Sciatic nerve (tissue), 2 donors: ENCODE measurements around the gene HSD17B8. TPM values are rescaled to one million over a fixed set of nuclear protein-coding genes. Genes with fewer than 3 reads are reported as not detected.

Experiments used
- ATAC-seq: fragments of 200-7000 bp; cut with Tn5 transposase; one replicate; pipeline ENCODE4 v1.9.1; 2020; ENCODE audit warnings: mild to moderate bottlenecking, moderate library complexity
- DNase-seq: peaks from one replicate; pipeline ENCODE4 v3.0.0-alpha.2; 2020; ENCODE audit warnings: low spot score
- intact Hi-C: fragments of 100-400 bp; cut with DNase I; formaldehyde crosslinking; loops from one replicate; pipeline ENCODE4 v1.14.2; 2022
- total RNA-seq: library from RNA; stranded (reverse); fragmentation: NEBNext Ultra II Directional; extraction: Animal tissue kit (Norgen Biotek cat#: 25700); gene quantifications from one replicate; pipeline ENCODE4 v1.2.1, GENCODE V29; 2021
- donor health status: DM: no; HTN: no; CAD: no.
- donor health status: DM: no; HTN: no; CAD: no.

HSD17B8 gene
- 12.7 TPM for total RNA-seq

DNA sequence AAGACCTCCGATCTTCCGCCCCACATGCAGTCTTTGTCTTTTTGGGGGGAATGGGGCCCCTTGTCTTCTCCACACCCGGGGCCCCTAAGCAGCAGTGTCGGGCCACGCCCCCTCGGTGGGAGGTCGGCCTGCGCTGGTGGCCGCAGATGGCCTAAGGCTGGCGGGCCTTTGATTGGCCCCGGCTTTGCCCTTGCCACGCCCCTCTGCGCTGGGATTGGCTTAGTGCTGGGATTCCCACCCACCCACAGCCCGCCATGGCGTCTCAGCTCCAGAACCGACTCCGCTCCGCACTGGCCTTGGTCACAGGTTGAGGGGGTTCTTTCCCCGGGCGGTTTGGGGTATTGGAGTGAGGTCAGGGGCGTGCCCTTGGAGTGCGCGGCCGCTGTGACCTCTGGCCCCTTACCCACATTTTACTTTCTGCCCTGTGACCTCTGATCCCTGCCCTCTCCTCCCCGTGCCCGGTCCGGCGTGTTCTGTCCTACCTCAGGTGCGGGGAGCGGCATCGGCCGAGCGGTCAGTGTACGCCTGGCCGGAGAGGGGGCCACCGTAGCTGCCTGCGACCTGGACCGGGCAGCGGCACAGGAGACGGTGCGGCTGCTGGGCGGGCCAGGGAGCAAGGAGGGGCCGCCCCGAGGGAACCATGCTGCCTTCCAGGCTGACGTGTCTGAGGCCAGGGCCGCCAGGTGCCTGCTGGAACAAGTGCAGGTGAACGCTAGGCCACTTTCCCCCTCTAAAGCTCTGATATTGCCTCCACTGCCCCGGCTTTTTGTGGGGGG lies at the start of gene HSD17B8:
TSS of gene HSD17B8 (plus strand) at position 241 of the 776 bp plus-strand sequence. CDS start at position 255, 14 bp downstream.
- ATAC-seq (peak; percentile 81), DNase-seq (peak; percentile 98)
- intact Hi-C loops: no loop called here

- no peak for DNase-seq
- intact Hi-C loops: no loop called here
- ATAC-seq: no peak
Observed at GRCh38 chr6:33156561-33156960, 47.9 kb upstream of the HSD17B8 start.

GRCh38 chr6:33156964-33157363 lies 47.5 kb upstream of the HSD17B8 start:
- intact Hi-C loops: no loop called here
- ATAC-seq: no peak
- no peak for DNase-seq

GRCh38 chr6:33160096-33160495 lies 44.4 kb upstream of the HSD17B8 start:
- intact Hi-C loops: loop anchor here (5.0 kb wide), 1 partner anchor 37 kb away; no protein-coding TSS in a partner anchor
- DNase-seq: no peak
- no peak for ATAC-seq

DNA sequence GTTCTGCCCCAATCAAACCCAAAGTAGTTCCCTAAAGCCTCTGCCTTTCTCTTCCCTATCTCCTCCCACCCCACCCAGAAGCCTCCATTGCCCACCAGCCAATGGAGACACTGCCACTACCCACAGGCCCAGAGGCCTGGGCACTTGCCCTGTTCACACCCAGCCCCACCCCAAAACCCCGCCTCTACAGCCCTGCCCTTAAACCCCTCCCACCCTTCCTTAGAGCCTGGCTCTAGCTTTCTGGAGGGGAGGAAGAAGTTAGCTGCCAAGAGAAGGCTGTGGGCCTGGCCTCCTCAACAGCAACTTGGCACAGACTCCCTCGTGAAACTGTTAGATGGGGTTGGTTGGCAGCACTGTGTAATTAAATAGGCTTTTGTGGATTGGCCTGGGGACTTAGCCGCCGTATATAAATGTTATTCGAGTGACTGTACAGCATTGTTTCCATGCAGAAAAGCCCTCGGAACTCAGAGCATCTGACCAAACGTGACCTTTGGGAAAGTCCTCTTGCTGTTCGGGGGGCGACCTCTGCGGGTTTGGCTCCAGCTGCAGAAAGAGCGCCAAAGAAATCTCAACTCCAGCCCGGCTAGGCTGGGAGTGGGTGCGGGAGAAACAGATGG lies 43.6 kb upstream of the HSD17B8 start:
- DNase-seq (peak; percentile 71), ATAC-seq (peak; percentile 80)
- intact Hi-C loops: loop anchor here (5.0 kb wide), 1 partner anchor 36 kb away; no protein-coding TSS in a partner anchor

GRCh38 chr6:33161354-33162331 lies 42.8 kb upstream of the HSD17B8 start:
- intact Hi-C loops: loop anchor here (5.0 kb wide), 1 partner anchor 36 kb away; no protein-coding TSS in a partner anchor
- ATAC-seq: peak; percentile 94

DNA sequence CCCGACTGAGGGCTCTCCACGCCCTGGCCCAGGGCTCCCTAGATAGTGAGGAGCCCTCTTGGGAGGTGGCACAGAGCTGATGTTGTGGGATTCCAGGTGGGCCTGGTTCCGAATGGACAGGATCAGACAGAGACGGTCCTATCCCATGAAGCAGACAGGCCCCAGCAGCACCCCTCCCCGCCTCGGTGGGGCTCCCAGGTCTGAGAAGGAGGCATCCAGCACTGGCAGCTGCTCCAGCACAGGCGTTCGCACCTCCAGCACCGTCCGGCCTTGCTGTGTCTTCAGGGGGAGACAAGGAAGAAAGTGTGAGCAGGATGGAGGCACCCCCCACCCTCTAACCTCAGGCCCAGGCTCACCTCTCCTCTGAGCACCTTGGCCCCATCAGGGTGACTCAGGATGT lies 40.9 kb upstream of the HSD17B8 start:
- no peak for ATAC-seq
- intact Hi-C loops: loop anchor here (5.0 kb wide), 1 partner anchor 34 kb away; no protein-coding TSS in a partner anchor

More at GRCh38 chr6:33161354-33162331, 42.8 kb upstream of the HSD17B8 start:
- DNase-seq: peak; percentile 92

DNA sequence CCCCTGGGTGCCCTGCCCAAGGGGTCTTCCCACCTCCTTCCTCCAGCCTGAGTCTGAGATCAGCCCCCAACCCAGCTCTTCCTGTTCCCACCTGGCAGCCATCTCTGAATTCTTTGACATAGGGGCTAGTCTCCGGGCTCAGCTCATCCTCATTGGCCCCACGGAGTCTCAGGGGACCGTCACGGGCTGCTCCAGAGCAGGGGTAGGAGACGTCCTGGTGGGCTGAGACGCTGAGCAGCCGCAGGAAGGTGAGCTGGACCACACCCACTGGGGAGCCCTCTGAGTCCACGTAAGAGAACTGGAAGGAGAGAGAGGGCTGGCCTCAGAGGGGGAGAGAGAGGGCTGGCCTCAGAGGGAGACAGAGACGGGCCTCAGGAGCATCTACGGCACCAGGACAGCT lies 40.3 kb upstream of the HSD17B8 start:
- ATAC-seq (no peak), DNase-seq (no peak)
- intact Hi-C loops: loop anchor here (5.0 kb wide), 1 partner anchor 33 kb away; no protein-coding TSS in a partner anchor

More for the DNA sequence above, 40.9 kb upstream of the HSD17B8 start:
- no peak for DNase-seq

DNA sequence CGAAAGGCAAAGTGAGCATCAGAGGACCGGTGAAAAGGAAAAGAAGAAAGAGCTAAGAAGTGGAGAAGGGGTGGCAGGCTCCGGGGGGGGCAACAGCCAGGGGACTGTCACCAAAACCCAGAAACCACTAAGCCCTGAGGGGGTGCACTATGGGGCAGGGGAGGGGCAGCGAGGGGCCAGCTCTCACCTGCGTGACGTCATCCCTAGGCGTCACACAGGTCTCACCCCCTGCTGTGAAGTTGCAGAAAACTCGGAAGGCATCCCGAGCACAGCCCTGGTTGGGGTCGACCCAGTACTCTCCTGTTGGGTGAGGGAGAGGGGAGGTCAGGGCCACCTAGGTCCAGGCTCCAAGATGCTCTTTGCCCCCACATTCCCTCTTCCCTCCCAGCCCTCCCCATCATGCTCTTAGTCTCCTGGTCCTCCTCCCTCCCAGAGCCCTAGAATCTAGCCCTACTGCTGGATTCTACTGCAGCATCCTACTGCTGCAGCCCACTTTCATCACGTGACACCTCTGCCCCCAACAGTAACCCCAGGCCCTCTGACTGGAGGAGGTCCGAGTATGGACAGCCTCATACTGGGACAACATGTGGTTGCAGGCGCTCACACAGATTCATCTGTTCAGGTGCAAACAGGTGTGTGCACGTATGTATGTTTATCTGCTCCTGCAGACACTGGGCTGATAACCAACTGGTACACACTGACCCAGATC lies 39.6 kb upstream of the HSD17B8 start:
- DNase-seq (no peak), ATAC-seq (no peak)
- intact Hi-C loops: loop anchor here (5.0 kb wide), 1 partner anchor 32 kb away; no protein-coding TSS in a partner anchor

GRCh38 chr6:33165581-33166258 lies 38.7 kb upstream of the HSD17B8 start:
- ATAC-seq (no peak), DNase-seq (no peak)
- intact Hi-C loops: no loop called here

GRCh38 chr6:33166363-33166762 lies 38.1 kb upstream of the HSD17B8 start:
- DNase-seq: no peak
- ATAC-seq: no peak
- intact Hi-C loops: no loop called here

DNA sequence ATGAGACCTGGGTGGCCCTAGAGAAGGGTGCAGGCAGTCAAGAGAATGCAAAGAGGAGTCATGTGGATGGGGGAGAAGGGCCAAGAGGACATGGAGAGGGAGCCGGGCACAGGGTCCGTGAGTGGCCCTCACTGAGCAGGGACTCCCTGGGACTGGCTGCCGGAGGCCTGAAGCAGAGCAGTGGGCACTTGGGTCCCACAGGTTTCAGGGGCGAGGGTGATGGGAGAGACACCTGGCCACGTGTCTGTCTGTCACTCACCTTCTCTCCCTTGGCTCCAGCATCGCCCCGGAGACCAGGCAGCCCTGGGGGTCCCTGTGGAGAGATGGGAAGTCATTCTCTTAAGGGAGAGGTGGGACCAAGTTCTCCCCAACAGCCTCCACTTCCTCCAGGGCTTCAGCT lies 37.6 kb upstream of the HSD17B8 start:
- DNase-seq: no peak
- no peak for ATAC-seq
- intact Hi-C loops: no loop called here

DNA sequence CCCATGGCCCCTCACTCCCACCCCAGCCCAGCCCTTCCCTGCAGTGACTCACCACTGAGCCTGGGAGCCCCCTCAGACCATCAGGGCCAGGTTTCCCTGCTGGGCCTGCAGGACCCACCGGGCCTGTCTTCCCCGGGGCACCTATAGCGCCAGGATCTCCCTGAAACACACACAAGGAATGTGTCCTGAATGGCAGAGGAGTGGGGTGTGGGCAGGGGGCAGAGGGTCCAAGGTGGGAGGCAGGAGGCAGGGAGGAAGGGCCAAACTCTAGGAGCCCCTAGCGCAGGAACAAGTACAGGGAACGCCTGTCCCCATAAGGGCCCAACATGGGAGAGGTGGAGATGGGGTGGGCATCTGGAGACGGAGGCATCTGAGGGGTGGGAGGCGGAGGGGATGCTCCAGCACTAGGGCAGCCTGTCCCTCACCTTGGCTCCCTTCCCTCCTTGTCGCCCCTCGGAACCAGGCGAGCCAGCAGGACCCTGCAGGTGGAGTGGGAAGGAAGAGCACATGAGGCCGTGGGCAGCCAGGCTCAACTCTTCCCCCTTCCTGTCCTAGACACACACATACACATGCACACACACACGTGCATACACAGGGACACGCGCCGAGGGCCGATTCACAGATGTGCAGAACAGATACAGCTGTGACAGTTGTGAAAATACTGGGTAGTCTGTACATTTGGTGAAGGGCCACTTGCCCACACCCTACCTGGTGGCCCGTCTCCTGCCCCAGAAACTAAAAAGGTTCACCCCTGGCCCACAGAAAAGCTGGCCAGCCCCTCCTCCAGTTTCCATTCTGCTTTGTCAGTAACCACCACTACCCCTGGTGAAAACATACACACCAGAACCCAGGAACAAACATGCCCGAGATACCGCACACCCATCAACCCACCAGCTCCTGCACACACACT lies 36.8 kb upstream of the HSD17B8 start:
- no peak for ATAC-seq
- intact Hi-C loops: no loop called here
- no peak for DNase-seq

DNA sequence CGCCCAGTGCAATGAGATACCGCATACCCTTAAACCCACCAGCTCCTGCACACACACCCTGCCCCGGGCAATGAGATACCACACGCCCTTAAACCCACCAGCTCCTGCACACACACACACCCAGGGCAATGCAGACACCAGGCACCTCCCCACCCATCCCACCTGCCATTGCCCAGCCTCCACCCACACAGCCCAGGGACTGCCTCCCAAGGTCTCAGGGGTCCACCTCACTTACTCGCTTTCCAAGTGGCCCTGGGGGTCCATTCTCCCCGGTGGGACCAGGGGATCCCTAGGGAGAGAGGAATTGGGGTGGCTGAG lies 36.2 kb upstream of the HSD17B8 start:
- ATAC-seq: no peak

GRCh38 chr6:33168639-33169038 lies 35.8 kb upstream of the HSD17B8 start:
- ATAC-seq: no peak
- DNase-seq: no peak
- intact Hi-C loops: no loop called here

More for the DNA sequence above, 36.2 kb upstream of the HSD17B8 start:
- DNase-seq: no peak
- intact Hi-C loops: no loop called here

DNA sequence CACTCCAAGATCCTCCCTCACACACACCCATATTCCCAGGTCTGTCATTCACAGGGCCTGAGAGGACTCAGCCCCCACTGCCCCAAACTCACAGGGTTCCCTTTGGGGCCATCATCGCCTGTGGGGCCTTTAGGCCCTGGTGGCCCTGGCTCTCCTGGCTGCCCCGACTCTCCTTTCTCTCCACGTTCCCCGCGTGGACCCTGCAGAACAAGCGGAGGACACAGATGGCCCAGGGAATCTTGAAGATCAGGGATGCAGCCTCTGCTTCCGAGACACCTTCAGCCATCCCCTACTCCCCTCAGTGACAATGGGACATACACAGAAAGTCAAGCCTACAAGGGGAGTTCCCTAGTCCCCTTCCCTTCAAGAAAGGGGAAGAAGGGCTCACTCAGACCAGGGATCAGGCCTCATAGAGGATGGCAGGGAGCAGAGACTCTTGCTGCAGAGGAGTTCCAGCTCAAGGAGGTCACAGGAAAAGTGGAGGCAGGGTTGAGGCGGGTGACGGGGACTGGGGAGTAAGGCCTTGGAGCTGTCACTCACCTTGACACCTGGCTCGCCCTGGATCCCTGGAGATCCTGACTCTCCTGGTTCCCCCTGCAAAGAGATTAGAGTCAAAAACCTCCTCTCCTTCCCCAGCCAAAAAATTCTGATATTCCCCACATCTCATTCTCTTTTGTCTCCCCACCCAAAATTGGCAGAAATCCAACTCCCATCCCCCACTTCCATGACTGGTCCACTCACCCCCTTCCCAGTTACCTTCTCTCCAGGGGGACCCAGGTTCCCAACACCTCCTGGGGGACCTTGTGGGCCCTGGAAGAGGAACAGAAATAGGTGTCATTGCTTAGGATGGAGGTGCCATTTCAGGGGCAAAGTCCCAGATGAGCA lies 34.9 kb upstream of the HSD17B8 start:
- no peak for DNase-seq
- intact Hi-C loops: no loop called here

More for the DNA sequence above, 34.9 kb upstream of the HSD17B8 start:
- ATAC-seq: no peak
